DMS153 treated with DMSO at 0.1 percent for 48 hours (cell line): Measurements from ENCODE around the gene TNRC6C.
"Not testable (repeated sequence)": the region's sequence is repeated elsewhere in the genome, so short reads cannot be mapped to it uniquely, and the experiment has no call there.

Source experiments
- DNase-seq: peaks from one replicate; lab custom pipeline; 2025; ENCODE audit not compliant: unreplicated experiment; lab: John Stamatoyannopoulos, UW

TNRC6C gene

GRCh38 chr17:78075545-78075944 lies 117.0 kb downstream of the TNRC6C start:
- DNase-seq = no peak

DNA sequence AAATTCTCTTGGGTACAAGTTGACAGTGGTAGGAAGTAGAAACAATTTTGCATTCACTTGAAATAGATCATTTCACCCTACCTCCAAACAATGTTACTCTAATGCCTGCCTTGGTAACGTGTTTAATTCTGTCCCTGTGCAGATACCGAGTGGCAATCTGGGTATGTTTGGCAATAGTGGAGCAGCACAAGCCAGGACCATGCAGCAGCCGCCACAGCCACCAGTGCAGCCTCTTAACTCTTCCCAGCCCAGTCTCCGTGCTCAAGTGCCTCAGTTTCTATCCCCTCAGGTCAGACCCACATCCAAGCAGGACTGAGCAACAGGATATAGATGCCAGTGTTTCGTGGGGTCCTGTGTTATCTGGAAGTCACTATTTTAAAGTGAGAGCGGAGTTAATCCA lies 120.8 kb downstream of the TNRC6C start:
- DNase-seq = no peak

DNA sequence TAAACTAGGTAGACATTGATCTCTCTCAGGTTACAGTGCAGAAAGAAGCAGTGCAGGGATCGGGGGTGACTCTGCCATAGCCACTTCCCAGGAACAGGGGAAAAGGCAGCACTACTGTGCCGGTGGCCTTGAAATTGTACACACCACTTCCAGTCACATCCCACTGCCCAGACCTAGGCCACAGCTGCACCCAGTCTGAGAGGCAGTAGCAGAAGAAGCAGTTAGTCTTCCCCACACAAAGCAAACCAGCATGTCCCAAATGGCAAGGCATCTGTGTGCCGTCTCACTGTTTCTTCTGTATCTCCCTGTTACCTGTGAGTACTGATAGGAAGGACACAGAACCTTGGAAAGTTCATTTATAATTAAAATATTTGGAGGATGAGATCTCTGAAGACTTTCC lies 123.0 kb downstream of the TNRC6C start:
- no peak for DNase-seq

DNA sequence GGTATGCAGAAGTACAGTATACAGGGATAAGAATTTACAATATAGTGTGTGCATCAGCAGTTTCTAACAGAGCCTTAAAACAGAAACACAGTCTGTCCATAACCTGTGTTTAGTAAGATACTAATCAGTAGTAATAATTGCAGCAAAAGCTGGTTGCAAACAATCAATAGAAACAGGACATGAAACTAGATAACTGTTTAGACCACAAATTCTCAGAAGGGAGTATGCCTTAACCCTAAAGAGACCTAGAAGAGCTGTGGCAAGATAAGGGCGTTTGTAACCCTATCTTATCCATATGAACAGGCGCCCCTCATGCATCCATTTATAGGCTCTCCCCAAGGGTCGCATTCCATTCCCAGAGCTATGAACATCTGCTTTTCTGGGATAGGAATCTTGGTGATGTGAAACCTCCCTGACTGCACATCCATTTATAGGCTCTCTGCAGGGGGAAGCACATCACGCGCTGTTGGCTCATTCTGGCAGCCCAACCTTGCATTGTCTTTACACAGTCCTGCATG lies 123.9 kb downstream of the TNRC6C start:
- DNase-seq = not testable (repeated sequence)

DNA sequence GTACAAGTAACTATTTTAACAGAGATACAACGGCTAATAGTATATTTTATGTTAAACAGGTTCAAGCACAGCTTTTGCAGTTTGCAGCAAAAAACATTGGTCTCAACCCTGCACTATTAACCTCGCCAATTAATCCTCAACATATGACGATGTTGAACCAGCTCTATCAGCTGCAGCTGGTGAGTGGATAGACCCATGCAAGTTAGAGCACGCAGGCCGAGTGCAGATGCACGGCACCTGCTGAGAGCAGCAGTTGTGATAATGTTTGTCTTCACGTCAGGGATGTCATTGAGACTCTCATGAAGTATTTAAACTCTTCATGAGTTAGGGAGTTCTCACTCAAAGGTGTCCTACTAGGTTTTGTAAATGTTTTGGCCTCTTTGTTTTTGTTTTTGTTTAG lies 124.5 kb downstream of the TNRC6C start:
- DNase-seq = peak; percentile 10

DNA sequence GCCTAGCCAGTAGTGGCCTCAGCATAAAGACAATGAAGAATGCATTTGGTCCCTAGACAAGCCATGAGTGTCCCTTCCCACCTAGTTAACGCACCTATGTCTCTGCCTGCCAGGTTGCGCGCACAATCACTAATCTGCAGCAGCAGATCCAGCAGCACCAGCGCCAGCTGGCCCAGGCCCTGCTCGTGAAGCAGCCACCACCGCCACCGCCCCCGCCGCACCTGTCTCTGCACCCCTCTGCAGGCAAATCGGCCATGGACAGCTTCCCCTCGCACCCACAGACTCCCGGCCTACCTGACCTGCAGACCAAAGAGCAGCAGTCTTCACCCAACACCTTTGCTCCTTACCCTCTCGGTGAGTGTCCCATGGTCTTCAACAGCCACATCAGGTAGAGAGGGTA lies 128.2 kb downstream of the TNRC6C start:
- no peak for DNase-seq

GRCh38 chr17:78088529-78088928 lies 130.0 kb downstream of the TNRC6C start:
- DNase-seq = no peak

DNA sequence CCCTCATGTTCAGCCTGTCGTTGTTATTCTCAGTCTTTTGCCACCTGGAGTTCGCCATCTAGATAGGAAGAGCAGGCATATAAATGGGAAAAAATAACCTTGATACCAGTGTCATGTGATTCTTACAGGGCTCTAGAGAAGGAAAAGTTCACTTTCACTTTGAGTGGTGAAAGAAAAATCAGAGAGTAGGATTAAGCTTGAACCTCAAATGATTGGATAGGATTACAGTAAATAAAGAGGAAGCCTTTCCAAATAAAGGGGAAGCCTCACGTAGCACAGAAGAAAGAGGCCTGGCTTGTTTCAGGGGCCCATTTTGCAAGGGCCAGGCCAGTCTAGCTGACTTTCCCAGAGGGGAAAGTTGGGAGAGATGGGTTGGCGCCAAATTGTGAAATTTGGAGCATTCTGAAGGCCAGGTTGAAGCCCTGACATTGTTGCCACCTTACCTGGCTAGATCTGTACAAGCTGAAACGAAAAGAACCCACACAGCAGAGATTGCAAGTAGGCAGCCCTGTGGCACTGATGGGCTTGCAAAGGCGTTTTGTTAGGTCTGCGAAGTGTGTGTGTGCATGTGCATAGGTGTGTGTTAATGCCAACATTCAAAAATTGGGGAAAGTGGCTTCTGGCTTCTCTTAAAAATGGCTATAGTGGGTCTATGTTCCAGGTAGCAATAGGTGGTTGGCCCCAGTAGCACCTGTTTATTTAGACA lies 131.2 kb downstream of the TNRC6C start:
- DNase-seq = no peak

DNA sequence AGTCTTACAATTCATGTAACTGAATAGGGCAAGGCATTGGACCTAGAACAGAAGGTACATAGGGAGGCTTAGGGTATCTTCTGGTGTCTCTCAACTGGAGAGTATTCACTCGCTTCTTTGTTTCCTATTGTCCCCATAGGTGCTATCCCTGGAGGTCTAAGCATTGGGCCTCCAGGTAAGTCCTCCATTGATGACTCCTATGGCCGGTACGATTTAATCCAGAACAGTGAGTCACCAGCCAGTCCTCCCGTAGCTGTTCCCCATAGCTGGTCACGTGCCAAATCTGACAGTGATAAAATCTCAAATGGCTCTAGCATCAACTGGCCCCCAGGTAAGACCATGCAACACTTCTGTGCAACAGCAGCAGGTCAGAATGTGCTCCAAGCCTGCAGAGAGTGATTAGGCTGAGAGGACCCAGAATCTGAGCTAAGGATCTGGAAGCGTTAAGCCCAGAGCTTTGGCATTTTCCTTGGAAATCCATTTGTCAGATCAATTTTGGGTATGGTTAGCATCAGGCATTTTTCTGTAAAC lies 134.4 kb downstream of the TNRC6C start:
- DNase-seq = no peak

DNA sequence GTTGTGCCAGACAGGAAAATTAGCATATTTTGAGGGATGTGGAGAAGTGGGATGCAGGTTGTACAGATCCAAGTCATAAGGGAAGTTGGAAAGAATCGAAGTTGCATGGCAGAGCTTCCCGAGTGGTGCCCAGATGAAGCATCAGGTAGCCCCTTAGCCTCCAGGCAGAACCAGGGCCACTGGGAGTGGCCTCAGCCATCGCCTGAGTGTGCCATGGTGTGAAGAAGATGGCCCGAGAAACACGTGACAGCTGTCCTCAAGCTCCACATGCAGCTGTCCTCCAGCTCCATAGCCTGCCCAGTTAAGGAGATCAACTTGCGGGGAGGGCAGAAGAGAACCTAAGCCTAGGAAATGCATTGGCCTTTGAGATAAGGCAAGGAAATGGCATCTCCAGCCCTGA lies 136.5 kb downstream of the TNRC6C start:
- no peak for DNase-seq

- no peak for DNase-seq
Measured at GRCh38 chr17:78096093-78096492, 137.6 kb downstream of the TNRC6C start.

- DNase-seq = no peak
Measured at GRCh38 chr17:78101112-78101511, 142.6 kb downstream of the TNRC6C start.

DNA sequence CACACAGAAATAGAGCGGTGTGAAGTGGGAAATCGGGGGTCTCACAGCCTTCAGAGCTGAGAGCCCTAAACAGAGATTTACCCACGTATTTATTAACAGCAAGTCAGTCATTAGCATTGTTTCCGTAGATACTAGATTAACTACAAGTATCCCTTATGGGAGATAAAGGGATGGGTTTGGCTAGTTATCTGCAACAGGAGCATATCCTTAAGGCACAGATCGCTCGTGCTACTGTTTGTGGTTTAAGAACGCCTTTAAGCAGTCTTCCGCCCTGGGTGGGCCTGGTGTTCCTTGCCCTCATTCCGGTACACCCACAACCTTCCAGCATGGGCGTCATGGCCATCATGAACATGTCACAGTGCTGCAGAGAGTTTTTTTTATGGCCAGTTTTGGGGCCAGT lies 143.0 kb downstream of the TNRC6C start:
- no peak for DNase-seq

GRCh38 chr17:78103311-78103710 lies 144.8 kb downstream of the TNRC6C start:
- no peak for DNase-seq

- no peak for DNase-seq
Measured at GRCh38 chr17:78104540-78104941, 146.0 kb downstream of the TNRC6C start.

- no peak for DNase-seq
Measured at GRCh38 chr17:78105101-78105500, 146.6 kb downstream of the TNRC6C start.

DNA sequence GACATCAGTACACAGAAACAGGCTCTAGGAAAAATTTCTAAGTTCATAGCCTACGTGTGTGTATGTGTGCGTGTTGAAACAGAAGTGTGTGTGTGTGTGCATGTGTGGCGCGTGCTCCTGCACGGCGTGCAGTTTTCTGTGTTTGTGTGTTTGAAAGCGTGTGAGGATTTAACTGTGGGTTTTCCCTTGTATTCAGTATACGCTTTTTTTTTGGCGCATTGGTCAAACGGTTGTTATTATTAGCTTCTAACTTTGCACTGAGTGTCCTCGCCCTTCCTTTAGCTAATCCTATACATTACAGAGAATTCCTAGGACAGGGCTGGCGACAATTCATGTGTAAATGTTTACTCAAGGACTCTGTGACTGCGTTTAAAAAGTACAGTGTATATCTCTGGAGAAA lies 147.0 kb downstream of the TNRC6C start:
- DNase-seq = no peak

DNA sequence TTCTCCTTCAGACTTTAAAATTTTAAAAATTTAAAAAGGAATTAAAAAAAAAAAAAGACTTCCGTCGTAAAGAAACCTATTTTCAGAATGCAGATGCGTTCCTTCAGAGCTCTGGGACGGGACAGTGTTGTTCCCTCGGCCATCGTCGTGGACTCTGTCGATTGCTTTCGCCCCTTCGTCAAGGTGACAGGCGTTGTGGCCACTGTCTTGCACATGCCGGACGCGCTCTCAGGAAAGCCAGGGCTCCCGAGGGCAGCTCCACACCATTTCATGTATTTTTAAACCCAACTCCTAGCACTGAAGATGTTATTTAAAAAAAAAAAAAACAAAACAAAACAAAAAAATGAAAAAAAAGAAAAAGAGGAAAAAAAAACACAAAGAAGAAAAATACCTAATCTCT lies 147.7 kb downstream of the TNRC6C start:
- DNase-seq = no peak

DNA sequence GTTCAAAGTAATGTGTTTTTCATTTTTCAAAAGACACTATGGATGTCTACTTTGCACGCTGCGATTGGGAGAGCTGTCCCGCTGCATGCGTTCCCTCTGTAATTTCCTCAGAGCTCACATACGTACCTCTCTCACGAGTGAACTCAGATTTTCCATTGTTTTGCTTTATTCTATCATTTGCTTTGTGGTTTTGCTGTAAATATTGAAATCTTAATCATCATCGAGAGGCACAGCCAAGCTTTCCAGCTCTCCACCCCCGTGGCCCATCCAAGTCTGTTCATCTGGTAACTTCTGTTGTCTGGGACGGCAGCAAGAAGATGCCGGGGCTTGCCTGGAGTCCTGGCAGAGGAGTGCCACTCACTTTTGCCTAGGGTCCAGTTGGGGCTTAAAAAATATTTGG lies 149.0 kb downstream of the TNRC6C start:
- no peak for DNase-seq

DNA sequence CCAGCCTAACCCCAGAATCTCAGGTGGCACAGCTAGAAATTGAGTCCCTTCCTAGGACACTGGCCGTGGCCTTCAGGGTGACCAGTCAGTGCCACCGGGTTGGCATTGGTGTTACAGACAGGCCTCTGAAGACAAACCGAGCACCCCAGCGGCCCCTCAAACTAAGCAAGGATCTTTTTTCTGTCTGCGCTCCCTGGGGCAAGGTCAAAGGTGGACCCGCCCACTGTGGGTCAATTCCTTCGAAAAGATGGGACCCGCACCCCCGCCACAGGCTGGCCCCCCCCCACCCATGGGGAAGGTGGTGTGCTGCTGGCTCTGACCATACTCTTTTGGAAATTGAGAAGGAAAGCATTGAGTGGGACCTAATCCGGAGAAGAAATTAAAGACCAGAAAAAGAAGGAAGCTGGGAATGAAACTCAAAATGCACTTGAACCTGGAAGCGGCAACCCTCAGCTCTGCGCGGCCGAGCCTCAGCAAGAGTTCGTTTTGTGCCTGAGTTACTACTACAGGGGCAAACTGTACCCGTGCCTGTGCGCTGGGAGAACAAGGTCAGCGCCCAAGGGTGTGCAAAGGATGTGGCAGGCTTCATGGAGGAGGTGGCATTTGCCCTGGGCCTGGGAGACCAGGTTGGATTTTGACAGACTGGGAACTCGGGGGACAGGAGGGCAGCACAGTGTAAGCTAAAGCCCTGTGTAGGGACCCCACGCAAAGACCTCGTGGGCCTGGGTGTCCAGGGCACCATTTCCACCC lies 149.6 kb downstream of the TNRC6C start:
- no peak for DNase-seq

GRCh38 chr17:78108726-78109488 lies 150.4 kb downstream of the TNRC6C start:
- no peak for DNase-seq

DNA sequence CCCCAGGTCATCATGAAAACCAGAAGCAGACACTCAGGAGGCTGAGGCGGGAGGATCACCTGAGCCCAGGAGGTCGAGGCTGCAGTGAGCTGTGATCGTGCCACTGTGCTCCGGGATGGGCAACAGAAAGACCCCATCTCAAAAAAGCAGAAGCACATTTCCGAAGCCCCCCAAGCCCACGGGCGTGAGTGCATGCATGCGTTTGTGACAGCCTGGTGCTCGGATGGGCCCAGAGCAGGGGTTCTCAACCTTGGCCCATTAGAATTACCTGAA lies 150.9 kb downstream of the TNRC6C start:
- DNase-seq = no peak
